GM12878 (cell line): Measurements from ENCODE around the gene NFAM1. TPM values are rescaled to one million over a fixed set of nuclear protein-coding genes. Genes with fewer than 3 reads are reported as not detected.

ENCODE experiments used
- ATAC-seq: fragments of 200-7000 bp; cut with Tn5 transposase; 3 replicates; pipeline ENCODE4 v1.9.1; 2020; ENCODE audit warnings: mild to moderate bottlenecking, moderate library complexity
- BruUV-seq: library from RNA; stranded (reverse); fragments of 400-500 nt; replicated peaks from 2 replicates; lab custom pipeline; 2021; lab: Mats Ljungman, UMichigan
- CTCF ChIA-PET: fragments of 300-600 bp; sonication (Branson Sonifier 250); formaldehyde crosslinking; extraction: SDS; loops from one replicate; lab custom pipeline; 2021; ENCODE audit warnings: inconsistent platforms; lab: Yijun Ruan, JAX
- POLR2A ChIA-PET: fragments of 350-600 bp; formaldehyde crosslinking; extraction: SDS; loops from one replicate; lab custom pipeline; 2021; ENCODE audit warnings: inconsistent platforms; lab: Charles Lee
- RAD21 ChIA-PET: fragments of 300-600 bp; sonication (Branson Sonifier 250); formaldehyde crosslinking; loops from one replicate; lab custom pipeline; 2023; ENCODE audit warnings: antibody characterized with exemption; ENCODE audit not compliant: unreplicated experiment; lab: Charles Lee
- SMC1A ChIA-PET: fragments of 300-600 bp; sonication (Branson Sonifier 250); formaldehyde crosslinking; loops from one replicate; lab custom pipeline; 2023; ENCODE audit not compliant: unreplicated experiment, uncharacterized antibody; lab: Charles Lee
- DNase-seq: peaks from one replicate; pipeline ENCODE4 v3.0.0-alpha.2; 2011; ENCODE audit warnings: low read depth, low spot score
- FAIRE-seq: peaks from 3 replicates; lab custom pipeline; 2011; peaks lifted over from hg19 to GRCh38; lab: Jason Lieb, UNC
- H2AFZ ChIP-seq: 2 replicates; pipeline ENCODE4 v1.6.0; 2011; ENCODE audit warnings: low read depth, low read length, control low read depth; ENCODE audit not compliant: control insufficient read depth
- H3K27ac ChIP-seq: 2 replicates; pipeline ENCODE4 v1.5.1; 2011; ENCODE audit warnings: control low read depth; ENCODE audit not compliant: control insufficient read depth, insufficient read depth
- H3K27me3 ChIP-seq, 2 experiments: replicated peaks in 1 of 2; 2 replicates each; pipeline versions ENCODE4 v1.6.0 to v1.6.1; 2011; ENCODE audit warnings: low read length in 1 of 2; ENCODE audit not compliant: control insufficient read depth in 2 of 2, insufficient read depth in 2 of 2
- H3K36me3 ChIP-seq, 2 experiments: 2 replicates each; pipeline ENCODE4 v1.5.1; 2011; ENCODE audit warnings: low read length in 1 of 2; ENCODE audit not compliant: control insufficient read depth in 2 of 2, insufficient read depth in 2 of 2
- H3K4me1 ChIP-seq: 2 replicates; pipeline ENCODE4 v1.6.1; 2011; ENCODE audit warnings: mild to moderate bottlenecking, low read length, moderate library complexity, mixed read lengths; ENCODE audit not compliant: control insufficient read depth, insufficient read depth
- H3K4me2 ChIP-seq: 2 replicates; pipeline ENCODE4 v1.6.0; 2011; ENCODE audit warnings: control low read depth; ENCODE audit not compliant: control insufficient read depth, insufficient read depth
- H3K4me3 ChIP-seq: fragments of 200-600 bp; sonication (generic); 2 replicates; pipeline ENCODE4 v1.5.1; 2016
- H3K79me2 ChIP-seq: 2 replicates; pipeline ENCODE4 v1.6.0; 2011; ENCODE audit warnings: low read length; ENCODE audit not compliant: control insufficient read depth, insufficient read depth
- H3K9ac ChIP-seq: 2 replicates; pipeline ENCODE4 v1.8.0; 2011; ENCODE audit warnings: low read length, control low read depth, mixed read lengths; ENCODE audit not compliant: control insufficient read depth, insufficient read depth
- H3K9me3 ChIP-seq: replicated peaks from 3 replicates; pipeline ENCODE4 v1.5.1; 2011; ENCODE audit warnings: mild to moderate bottlenecking, low read length; ENCODE audit not compliant: control insufficient read depth, insufficient read depth
- H4K20me1 ChIP-seq: 2 replicates; pipeline ENCODE4 v1.6.0; 2011; ENCODE audit not compliant: control insufficient read depth, insufficient read depth
- BHLHE40 ChIP-seq, 2 experiments: fragments of 450-650 bp in 1 of 2; IDR thresholded peaks; 2 replicates each; pipeline ENCODE4 v1.6.1; 2011 to 2017; ENCODE audit warnings: low read depth in 2 of 2, borderline replicate concordance in 1 of 2, improper control_type of control experiment in 1 of 2, low read length in 1 of 2, mild to moderate bottlenecking in 1 of 2
- HCFC1 ChIP-seq: fragments of 150-350 bp; IDR thresholded peaks from 2 replicates; pipeline ENCODE4 v1.6.1; 2014; ENCODE audit warnings: low read length
- SMC3 ChIP-seq: IDR thresholded peaks from 2 replicates; pipeline ENCODE4 v1.6.1; 2011; ENCODE audit warnings: low read length, improper control_type of control experiment, borderline replicate concordance
- WGBS: methylation state at CpG from one replicate; pipeline ENCODE4 v1.1.6; 2016; ENCODE audit warnings: low lambda C conversion rate; ENCODE audit not compliant: insufficient replicate concordance, insufficient coverage; ENCODE audit errors: missing lambda C conversion rate; 5-methylcytosine and 5-hydroxymethylcytosine counted together
- in situ Hi-C: fragments of 300-500 bp; cut with MboI; formaldehyde crosslinking; loops from 9 replicates; pipeline ENCODE4 v1.14.3; 2018; ENCODE audit warnings: mixed read lengths
- intact Hi-C: fragments of 100-400 bp; cut with micrococcal nuclease; formaldehyde crosslinking; loops from one replicate; pipeline ENCODE4 v1.14.2; 2022; ENCODE audit not compliant: unreplicated experiment
- polyA plus RNA-seq, 11 experiments: library from polyadenylated mRNA; depleted of rRNA in 4 of 11; unstranded in 6 of 11; stranded (reverse) in 5 of 11; fragments of >200 nt; fragmentation: Nextera tagmentation in 4 of 11; fragmentation: Illumina TruSeq in 1 of 11; extraction: Ambion mirVana in 4 of 11; extraction: Trizol in 1 of 11; gene quantifications; 1 replicate in 1 of 11; 2 replicates in 10 of 11; pipeline versions ENCODE4 v1.2.1 to v1.2.3, GENCODE V29; 2011 to 2016; ENCODE audit warnings: inconsistent platforms in 2 of 11, missing spikeins in 2 of 11, low read depth in 1 of 11
- total RNA-seq, 4 experiments: library from RNA; depleted of rRNA in 3 of 4; stranded (reverse); fragments of >200 nt in 3 of 4; fragmentation: Illumina TruSeq in 1 of 4; extraction: Trizol in 1 of 4; gene quantifications; 2 replicates each; pipeline versions ENCODE4 v1.2.1 to v1.2.3, GENCODE V29; 2013 to 2021
- TF ChIP-seq, protein P1 (sequence below): IDR thresholded peaks from 2 replicates; pipeline ENCODE4 v1.6.1; 2012; ENCODE audit warnings: mild to moderate bottlenecking, low read depth, low read length
- TF ChIP-seq, protein P2 (sequence below): fragments of 450-650 bp; formaldehyde crosslinking; IDR thresholded peaks from 2 replicates; pipeline ENCODE4 v1.4.0; 2020; ENCODE audit warnings: mild to moderate bottlenecking, moderate library complexity
- TF ChIP-seq, protein P3 (sequence below): fragments of 450-650 bp; IDR thresholded peaks from 2 replicates; pipeline ENCODE4 v1.6.1; 2016; ENCODE audit warnings: mild to moderate bottlenecking
- TF ChIP-seq, protein P4 (sequence below): IDR thresholded peaks from 2 replicates; pipeline ENCODE4 v1.6.1; 2012; ENCODE audit warnings: improper control_type of control experiment, low read depth, low read length; ENCODE audit not compliant: insufficient replicate concordance

NFAM1 gene
- total and polyA plus RNA-seq, 10 of the 15 experiments (the other 5 are each of a cell fraction or from before 2014, with no cell fraction given), result 0.13 to 1.3 (median 0.24) TPM; not detected in 3

DNA sequence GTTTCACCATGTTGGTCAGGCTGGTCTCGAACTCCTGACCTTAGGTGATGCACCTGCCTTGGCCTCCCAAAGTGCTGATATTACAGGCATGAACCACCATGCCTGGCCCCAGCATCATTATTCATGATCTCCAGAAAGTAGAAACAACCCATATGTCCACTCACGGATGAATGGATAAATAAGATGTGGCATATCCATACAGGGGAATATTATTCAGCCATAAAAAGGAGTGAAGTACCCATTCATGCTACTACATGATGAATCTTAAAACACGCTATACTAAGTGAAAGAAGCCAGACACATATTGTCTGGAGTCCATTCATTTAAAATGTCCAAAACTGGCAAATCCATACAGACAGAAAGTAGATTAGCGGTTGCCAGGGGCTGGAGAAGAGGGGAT, 81.8 kb downstream of the NFAM1 start (continued):
- TF ChIP-seq, protein P1, sequence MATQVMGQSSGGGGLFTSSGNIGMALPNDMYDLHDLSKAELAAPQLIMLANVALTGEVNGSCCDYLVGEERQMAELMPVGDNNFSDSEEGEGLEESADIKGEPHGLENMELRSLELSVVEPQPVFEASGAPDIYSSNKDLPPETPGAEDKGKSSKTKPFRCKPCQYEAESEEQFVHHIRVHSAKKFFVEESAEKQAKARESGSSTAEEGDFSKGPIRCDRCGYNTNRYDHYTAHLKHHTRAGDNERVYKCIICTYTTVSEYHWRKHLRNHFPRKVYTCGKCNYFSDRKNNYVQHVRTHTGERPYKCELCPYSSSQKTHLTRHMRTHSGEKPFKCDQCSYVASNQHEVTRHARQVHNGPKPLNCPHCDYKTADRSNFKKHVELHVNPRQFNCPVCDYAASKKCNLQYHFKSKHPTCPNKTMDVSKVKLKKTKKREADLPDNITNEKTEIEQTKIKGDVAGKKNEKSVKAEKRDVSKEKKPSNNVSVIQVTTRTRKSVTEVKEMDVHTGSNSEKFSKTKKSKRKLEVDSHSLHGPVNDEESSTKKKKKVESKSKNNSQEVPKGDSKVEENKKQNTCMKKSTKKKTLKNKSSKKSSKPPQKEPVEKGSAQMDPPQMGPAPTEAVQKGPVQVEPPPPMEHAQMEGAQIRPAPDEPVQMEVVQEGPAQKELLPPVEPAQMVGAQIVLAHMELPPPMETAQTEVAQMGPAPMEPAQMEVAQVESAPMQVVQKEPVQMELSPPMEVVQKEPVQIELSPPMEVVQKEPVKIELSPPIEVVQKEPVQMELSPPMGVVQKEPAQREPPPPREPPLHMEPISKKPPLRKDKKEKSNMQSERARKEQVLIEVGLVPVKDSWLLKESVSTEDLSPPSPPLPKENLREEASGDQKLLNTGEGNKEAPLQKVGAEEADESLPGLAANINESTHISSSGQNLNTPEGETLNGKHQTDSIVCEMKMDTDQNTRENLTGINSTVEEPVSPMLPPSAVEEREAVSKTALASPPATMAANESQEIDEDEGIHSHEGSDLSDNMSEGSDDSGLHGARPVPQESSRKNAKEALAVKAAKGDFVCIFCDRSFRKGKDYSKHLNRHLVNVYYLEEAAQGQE, result no peak

DNA sequence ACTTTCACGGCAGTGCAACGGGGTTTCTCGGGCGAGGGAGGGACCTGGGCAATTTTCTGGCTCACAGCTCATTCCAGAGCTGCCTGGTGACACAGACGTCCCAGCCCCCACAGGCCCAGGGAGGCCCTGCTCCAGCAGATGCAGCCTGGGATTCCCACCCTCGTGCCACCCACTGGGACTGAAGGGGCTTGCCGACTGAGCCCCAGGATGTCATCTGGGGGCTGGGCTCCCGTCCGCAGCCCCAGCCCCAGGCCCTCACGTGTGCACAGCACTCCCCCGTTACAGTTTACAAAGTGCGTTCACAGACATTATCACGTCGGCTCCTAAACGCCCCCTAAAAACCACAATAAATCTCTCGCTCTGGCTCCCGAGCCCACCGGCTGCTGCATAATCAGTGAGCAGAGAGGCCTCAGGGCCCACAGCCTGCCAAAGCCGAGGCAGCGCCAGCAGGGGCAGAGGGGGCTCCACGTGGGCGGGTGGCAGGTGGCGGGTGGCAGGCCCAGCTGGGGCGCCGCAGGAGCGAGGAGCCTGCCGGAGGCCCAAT, 84.8 kb downstream of the NFAM1 start:
- RAD21 ChIA-PET, result no interaction called here
- H3K9ac ChIP-seq, result no peak overlapping the region
- no peak for DNase-seq
- TF ChIP-seq SMC3 (no peak), HCFC1 (no peak), BHLHE40 (IDR thresholded peaks at IDR 0.05; ENCODE audit: borderline replicate concordance in 1 of 2, low read depth in 2 of 2, low read length in 1 of 2) (no peak)
- TF ChIP-seq, protein P2, sequence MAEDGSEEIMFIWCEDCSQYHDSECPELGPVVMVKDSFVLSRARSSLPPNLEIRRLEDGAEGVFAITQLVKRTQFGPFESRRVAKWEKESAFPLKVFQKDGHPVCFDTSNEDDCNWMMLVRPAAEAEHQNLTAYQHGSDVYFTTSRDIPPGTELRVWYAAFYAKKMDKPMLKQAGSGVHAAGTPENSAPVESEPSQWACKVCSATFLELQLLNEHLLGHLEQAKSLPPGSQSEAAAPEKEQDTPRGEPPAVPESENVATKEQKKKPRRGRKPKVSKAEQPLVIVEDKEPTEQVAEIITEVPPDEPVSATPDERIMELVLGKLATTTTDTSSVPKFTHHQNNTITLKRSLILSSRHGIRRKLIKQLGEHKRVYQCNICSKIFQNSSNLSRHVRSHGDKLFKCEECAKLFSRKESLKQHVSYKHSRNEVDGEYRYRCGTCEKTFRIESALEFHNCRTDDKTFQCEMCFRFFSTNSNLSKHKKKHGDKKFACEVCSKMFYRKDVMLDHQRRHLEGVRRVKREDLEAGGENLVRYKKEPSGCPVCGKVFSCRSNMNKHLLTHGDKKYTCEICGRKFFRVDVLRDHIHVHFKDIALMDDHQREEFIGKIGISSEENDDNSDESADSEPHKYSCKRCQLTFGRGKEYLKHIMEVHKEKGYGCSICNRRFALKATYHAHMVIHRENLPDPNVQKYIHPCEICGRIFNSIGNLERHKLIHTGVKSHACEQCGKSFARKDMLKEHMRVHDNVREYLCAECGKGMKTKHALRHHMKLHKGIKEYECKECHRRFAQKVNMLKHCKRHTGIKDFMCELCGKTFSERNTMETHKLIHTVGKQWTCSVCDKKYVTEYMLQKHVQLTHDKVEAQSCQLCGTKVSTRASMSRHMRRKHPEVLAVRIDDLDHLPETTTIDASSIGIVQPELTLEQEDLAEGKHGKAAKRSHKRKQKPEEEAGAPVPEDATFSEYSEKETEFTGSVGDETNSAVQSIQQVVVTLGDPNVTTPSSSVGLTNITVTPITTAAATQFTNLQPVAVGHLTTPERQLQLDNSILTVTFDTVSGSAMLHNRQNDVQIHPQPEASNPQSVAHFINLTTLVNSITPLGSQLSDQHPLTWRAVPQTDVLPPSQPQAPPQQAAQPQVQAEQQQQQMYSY (CRISPR knock-in tag), result no peak
- TF ChIP-seq, protein P3, sequence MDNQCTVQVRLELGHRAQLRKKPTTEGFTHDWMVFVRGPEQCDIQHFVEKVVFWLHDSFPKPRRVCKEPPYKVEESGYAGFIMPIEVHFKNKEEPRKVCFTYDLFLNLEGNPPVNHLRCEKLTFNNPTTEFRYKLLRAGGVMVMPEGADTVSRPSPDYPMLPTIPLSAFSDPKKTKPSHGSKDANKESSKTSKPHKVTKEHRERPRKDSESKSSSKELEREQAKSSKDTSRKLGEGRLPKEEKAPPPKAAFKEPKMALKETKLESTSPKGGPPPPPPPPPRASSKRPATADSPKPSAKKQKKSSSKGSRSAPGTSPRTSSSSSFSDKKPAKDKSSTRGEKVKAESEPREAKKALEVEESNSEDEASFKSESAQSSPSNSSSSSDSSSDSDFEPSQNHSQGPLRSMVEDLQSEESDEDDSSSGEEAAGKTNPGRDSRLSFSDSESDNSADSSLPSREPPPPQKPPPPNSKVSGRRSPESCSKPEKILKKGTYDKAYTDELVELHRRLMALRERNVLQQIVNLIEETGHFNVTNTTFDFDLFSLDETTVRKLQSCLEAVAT, result no peak
- TF ChIP-seq, protein P4, sequence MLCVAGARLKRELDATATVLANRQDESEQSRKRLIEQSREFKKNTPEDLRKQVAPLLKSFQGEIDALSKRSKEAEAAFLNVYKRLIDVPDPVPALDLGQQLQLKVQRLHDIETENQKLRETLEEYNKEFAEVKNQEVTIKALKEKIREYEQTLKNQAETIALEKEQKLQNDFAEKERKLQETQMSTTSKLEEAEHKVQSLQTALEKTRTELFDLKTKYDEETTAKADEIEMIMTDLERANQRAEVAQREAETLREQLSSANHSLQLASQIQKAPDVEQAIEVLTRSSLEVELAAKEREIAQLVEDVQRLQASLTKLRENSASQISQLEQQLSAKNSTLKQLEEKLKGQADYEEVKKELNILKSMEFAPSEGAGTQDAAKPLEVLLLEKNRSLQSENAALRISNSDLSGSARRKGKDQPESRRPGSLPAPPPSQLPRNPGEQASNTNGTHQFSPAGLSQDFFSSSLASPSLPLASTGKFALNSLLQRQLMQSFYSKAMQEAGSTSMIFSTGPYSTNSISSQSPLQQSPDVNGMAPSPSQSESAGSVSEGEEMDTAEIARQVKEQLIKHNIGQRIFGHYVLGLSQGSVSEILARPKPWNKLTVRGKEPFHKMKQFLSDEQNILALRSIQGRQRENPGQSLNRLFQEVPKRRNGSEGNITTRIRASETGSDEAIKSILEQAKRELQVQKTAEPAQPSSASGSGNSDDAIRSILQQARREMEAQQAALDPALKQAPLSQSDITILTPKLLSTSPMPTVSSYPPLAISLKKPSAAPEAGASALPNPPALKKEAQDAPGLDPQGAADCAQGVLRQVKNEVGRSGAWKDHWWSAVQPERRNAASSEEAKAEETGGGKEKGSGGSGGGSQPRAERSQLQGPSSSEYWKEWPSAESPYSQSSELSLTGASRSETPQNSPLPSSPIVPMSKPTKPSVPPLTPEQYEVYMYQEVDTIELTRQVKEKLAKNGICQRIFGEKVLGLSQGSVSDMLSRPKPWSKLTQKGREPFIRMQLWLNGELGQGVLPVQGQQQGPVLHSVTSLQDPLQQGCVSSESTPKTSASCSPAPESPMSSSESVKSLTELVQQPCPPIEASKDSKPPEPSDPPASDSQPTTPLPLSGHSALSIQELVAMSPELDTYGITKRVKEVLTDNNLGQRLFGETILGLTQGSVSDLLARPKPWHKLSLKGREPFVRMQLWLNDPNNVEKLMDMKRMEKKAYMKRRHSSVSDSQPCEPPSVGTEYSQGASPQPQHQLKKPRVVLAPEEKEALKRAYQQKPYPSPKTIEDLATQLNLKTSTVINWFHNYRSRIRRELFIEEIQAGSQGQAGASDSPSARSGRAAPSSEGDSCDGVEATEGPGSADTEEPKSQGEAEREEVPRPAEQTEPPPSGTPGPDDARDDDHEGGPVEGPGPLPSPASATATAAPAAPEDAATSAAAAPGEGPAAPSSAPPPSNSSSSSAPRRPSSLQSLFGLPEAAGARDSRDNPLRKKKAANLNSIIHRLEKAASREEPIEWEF, result no peak

More for the DNA sequence above, 84.8 kb downstream of the NFAM1 start:
- no TSS peak for BruUV-seq
- Histone ChIP-seq H2AFZ (no peak overlapping the region), H3K27ac (no peak overlapping the region), H3K79me2 (no peaks in the 10 kb centered on the region), H4K20me1 (no peaks in the 10 kb centered on the region), H3K27me3 (peaks cover 1 to 6% of the 10 kb centered on the region in 2 experiments; a peak in 2 of 4 replicates), H3K4me1 (no peaks in the 10 kb centered on the region), H3K9me3 (no peaks in the 10 kb centered on the region), H3K36me3 (no peaks in the 10 kb centered on the region), H3K4me2 (no peak overlapping the region), H3K4me3 (no peak overlapping the region)
- intact Hi-C loops (no loop called here), in situ Hi-C loops (no loop called here)
- FAIRE-seq (no peak), ATAC-seq (no peak)
- POLR2A ChIA-PET, result no interaction called here
- 44% methylated on average over 23 of the region's 27 CpGs for WGBS
- CTCF ChIA-PET, result no interaction called here
- SMC1A ChIA-PET, result no interaction called here
